Measurements from ENCODE around the gene TSHZ1. TPM values are rescaled to one million over a fixed set of nuclear protein-coding genes. Genes with fewer than 3 reads are reported as not detected.

Gene TSHZ1
- total RNA-seq, 3 donors from 2014 or later, result 22.7 to 66.6 (median 36.9) TPM

GRCh38 chr18:75319905-75320304 lies 109.3 kb downstream of the TSHZ1 start:
- H3K4me3 ChIP-seq, result no peak overlapping the region
- DNase-seq (no peak), ATAC-seq (no peak)
- intact Hi-C loops (cut with DNase I, micrococcal nuclease), result no loop called here
- no peak for TF ChIP-seq CTCF (IDR thresholded peaks at IDR 0.05)
- no peaks in the 10 kb centered on the region for H3K9me3 ChIP-seq
- no peaks in the 10 kb centered on the region for H3K36me3 ChIP-seq (ENCODE audit: low read depth)
- H3K4me1 ChIP-seq (ENCODE audit: low read depth), result no peaks in the 10 kb centered on the region

GRCh38 chr18:75320506-75320905 lies 109.9 kb downstream of the TSHZ1 start:
- intact Hi-C loops (cut with DNase I, micrococcal nuclease), result no loop called here
- ATAC-seq (no peak), DNase-seq (no peak)
- Histone ChIP-seq H3K4me3 (no peak overlapping the region), H3K4me1 (ENCODE audit: low read depth) (no peaks in the 10 kb centered on the region), H3K9me3 (no peaks in the 10 kb centered on the region), H3K36me3 (ENCODE audit: low read depth) (no peaks in the 10 kb centered on the region)
- TF ChIP-seq CTCF (IDR thresholded peaks at IDR 0.05), result no peak

- H3K4me1 ChIP-seq (ENCODE audit: low read depth), result no peaks in the 10 kb centered on the region
- no peak overlapping the region for H3K4me3 ChIP-seq
- no peak for DNase-seq
- no peaks in the 10 kb centered on the region for H3K36me3 ChIP-seq (ENCODE audit: low read depth)
- ATAC-seq, result no peak
- TF ChIP-seq CTCF (IDR thresholded peaks at IDR 0.05), result no peak
- peaks cover 4% of the 10 kb centered on the region for H3K9me3 ChIP-seq
- intact Hi-C loops (cut with DNase I, micrococcal nuclease), result no loop called here
Observed at GRCh38 chr18:75321431-75321830, 110.8 kb downstream of the TSHZ1 start.

GRCh38 chr18:75322206-75322605 lies 111.6 kb downstream of the TSHZ1 start:
- Histone ChIP-seq H3K4me1 (ENCODE audit: low read depth) (no peaks in the 10 kb centered on the region), H3K4me3 (no peak overlapping the region), H3K9me3 (peaks cover 11% of the 10 kb centered on the region), H3K36me3 (ENCODE audit: low read depth) (no peaks in the 10 kb centered on the region)
- DNase-seq (no peak), ATAC-seq (no peak)
- no peak for TF ChIP-seq CTCF (IDR thresholded peaks at IDR 0.05)
- intact Hi-C loops (cut with DNase I, micrococcal nuclease), result no loop called here

- ATAC-seq (no peak), DNase-seq (no peak)
- intact Hi-C loops (cut with DNase I, micrococcal nuclease), result no loop called here
- no peaks in the 10 kb centered on the region for H3K4me1 ChIP-seq (ENCODE audit: low read depth)
- H3K4me3 ChIP-seq, result no peak overlapping the region
- no peak for TF ChIP-seq CTCF (IDR thresholded peaks at IDR 0.05)
- no peaks in the 10 kb centered on the region for H3K36me3 ChIP-seq (ENCODE audit: low read depth)
- H3K9me3 ChIP-seq, result peaks cover 18% of the 10 kb centered on the region
Observed at GRCh38 chr18:75323821-75324585, 113.4 kb downstream of the TSHZ1 start.

Measured in mucosa of descending colon (tissue), 3 donors.